ENCODE data around the gene ANXA6. TPM values are rescaled to one million over a fixed set of nuclear protein-coding genes. Genes with fewer than 3 reads are reported as not detected.

ANXA6 gene
- total and polyA plus RNA-seq, 9 of the 15 experiments (the other 6 are each of a cell fraction or from before 2014, with no cell fraction given), result 0.70 to 13.2 (median 8.3) TPM

GRCh38 chr5:151182524-151182900 lies 24.9 kb upstream of the ANXA6 start:
- Histone ChIP-seq H3K4me3 (no peak overlapping the region), H3K36me3 (ENCODE audit: control insufficient read depth, insufficient read depth, low read length) (no peaks in the 10 kb centered on the region), H3K9ac (ENCODE audit: insufficient read depth in 1 of 2, low read depth in 2 of 2, low read length in 2 of 2) (no peak overlapping the region), H3K9me3 (replicated peaks; ENCODE audit: control insufficient read depth, insufficient read depth, low read depth, low read length) (no peaks in the 10 kb centered on the region), H2AFZ (ENCODE audit: low read depth, low read length) (no peak overlapping the region), H3K79me2 (ENCODE audit: control insufficient read depth, insufficient read depth, low read length) (no peaks in the 10 kb centered on the region), H3K27me3 (ENCODE audit: control insufficient read depth in 2 of 2, insufficient read depth in 2 of 2, low read length in 2 of 2) (peaks cover 0 to 2% of the 10 kb centered on the region in 2 experiments; a peak in 1 of 5 replicates), H3K27ac (ENCODE audit: extremely low read depth, low read depth, low read length) (no peak overlapping the region), H4K20me1 (replicated peaks; ENCODE audit: control insufficient read depth, insufficient read depth, low read length) (0 out of 2 replicates have a peak, but pooled peaks cover 4% of the 10 kb centered on the region), H3K4me2 (ENCODE audit: insufficient read depth, low read length) (no peak overlapping the region), H3K4me1 (replicated peaks in 1 of 2; ENCODE audit: control insufficient read depth in 2 of 2, insufficient read depth in 2 of 2, low read length in 2 of 2) (no peaks in the 10 kb centered on the region), H3K9me1 (ENCODE audit: control insufficient read depth, insufficient read depth, low read length) (peaks cover 2% of the 10 kb centered on the region)
- DNase-seq (ENCODE audit: extremely low read depth in 1 of 4, low spot score in 3 of 4) (no peak), FAIRE-seq (no peak), ATAC-seq (no peak)
- ChIA-PET CTCF (ENCODE audit: low intra/inter-chr PET ratio) (no interaction called here), POLR2A (no interaction called here)
- intact Hi-C loops (cut with micrococcal nuclease) (no loop called here), in situ Hi-C loops (cut with MboI) (no loop called here)
- 24% methylated on average over 4 of the region's 4 CpGs for WGBS (ENCODE audit: insufficient coverage, low coverage, missing lambda C conversion rate)
- BruUV-seq (replicated peaks), result no TSS peak
- TF ChIP-seq ZNF134 (CRISPR knock-in tag; conservative IDR thresholded peaks at IDR 0.05), result no peak
- no peak for TF ChIP-seq ZFP91 (CRISPR knock-in tag; IDR thresholded peaks at IDR 0.05)
- TF ChIP-seq C11orf30 (IDR thresholded peaks at IDR 0.05; ENCODE audit: low read depth), result no peak
- TF ChIP-seq ZNF609 (CRISPR knock-in tag; IDR thresholded peaks at IDR 0.05; ENCODE audit: borderline replicate concordance), result no peak
- TF ChIP-seq ARID3B (CRISPR knock-in tag; IDR thresholded peaks at IDR 0.05; ENCODE audit: borderline replicate concordance), result no peak
- TF ChIP-seq ID3 (CRISPR knock-in tag; IDR thresholded peaks at IDR 0.05), result no peak
- no peak for TF ChIP-seq ID3 (tag; IDR thresholded peaks at IDR 0.05)
- TF ChIP-seq SRF (CRISPR knock-in tag; IDR thresholded peaks at IDR 0.05), result no peak
- TF ChIP-seq SIRT6 (IDR thresholded peaks at IDR 0.05; ENCODE audit: low read depth, low read length), result no peak
- no peak for TF ChIP-seq HBP1 (CRISPR knock-in tag; IDR thresholded peaks at IDR 0.05)
- no peak for TF ChIP-seq MEF2D (tag; conservative IDR thresholded peaks at IDR 0.05; ENCODE audit: low read depth)
- no peak for TF ChIP-seq CBFA2T3 (IDR thresholded peaks at IDR 0.05)
- TF ChIP-seq HDAC8 (tag; IDR thresholded peaks at IDR 0.05), result no peak
